Measurements from ENCODE around the gene GPR32.

DNA sequence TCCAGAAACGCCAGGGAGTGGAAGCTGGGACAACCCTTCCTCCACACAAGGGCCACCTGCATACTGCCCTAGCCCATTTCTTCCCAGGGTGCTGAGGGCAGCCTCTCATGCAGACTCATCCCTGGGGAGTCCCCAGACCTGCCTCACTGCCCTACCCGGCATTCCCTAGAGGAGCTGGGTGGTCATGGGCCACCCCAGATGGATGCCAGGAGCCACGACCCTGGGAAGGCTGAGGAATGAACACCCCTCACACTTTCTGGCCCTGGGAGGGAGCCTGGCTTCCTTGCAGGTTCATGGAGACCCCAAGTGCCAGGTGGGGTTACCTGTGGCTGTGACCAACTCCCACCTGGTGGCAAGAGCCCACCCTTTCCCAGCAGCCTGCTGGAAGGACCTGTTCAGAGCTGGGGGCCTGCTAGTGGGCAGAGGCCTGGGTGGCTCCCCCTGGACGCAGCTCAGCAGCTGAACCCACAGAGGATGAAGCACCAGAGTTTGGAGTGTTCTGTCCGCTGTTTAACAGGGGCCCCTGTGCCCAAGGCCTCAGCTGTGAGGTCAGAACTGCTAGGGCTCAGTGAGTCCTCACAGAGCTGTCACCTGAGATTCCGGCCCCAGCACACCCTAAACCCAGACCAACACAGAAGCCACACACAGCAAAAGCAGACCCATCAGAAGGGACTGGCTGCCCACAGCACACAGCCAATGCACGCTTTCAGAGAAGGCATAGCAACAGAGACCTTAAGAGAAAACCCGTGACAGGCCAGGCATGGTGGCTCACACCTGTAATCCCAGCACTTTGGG, 26.6 kb downstream of the GPR32 start:
- TF ChIP-seq BHLHE40 (IDR thresholded peaks at IDR 0.05; ENCODE audit: borderline replicate concordance) (no peak), SP1 (IDR thresholded peaks at IDR 0.05) (no peak), FOXK2 (IDR thresholded peaks at IDR 0.05) (no peak), L3MBTL2 (conservative IDR thresholded peaks at IDR 0.05) (no peak)

Data from HEK293T (cell line).